Karpas-422 (cell line): ENCODE results near the gene ZNF829. TPM values are rescaled to one million over a fixed set of nuclear protein-coding genes. Genes with fewer than 3 reads are reported as not detected.

Experiments
- DNase-seq: peaks from one replicate; pipeline ENCODE4 v3.0.0-alpha.2; 2015
- H2AFZ ChIP-seq: fragments of 200-600 bp; sonication (generic); 2 replicates; pipeline ENCODE4 v1.6.1; 2014; ENCODE audit warnings: antibody characterized with exemption, low read length, mixed read lengths
- H3K27ac ChIP-seq: fragments of 200-600 bp; sonication (generic); 2 replicates; pipeline ENCODE4 v1.5.1; 2014; ENCODE audit warnings: mild to moderate bottlenecking, low read length, moderate library complexity
- H3K27me3 ChIP-seq: fragments of 200-600 bp; sonication (generic); 2 replicates; pipeline ENCODE4 v1.6.1; 2014; ENCODE audit warnings: low read length, mixed read lengths
- H3K36me3 ChIP-seq: fragments of 200-600 bp; sonication (generic); 2 replicates; pipeline ENCODE4 v1.6.1; 2014; ENCODE audit warnings: low read length, mixed read lengths; ENCODE audit not compliant: insufficient read depth
- H3K4me1 ChIP-seq: fragments of 200-600 bp; sonication (generic); 2 replicates; pipeline ENCODE4 v1.6.1; 2014; ENCODE audit warnings: mild to moderate bottlenecking, low read length, mixed read lengths
- H3K4me2 ChIP-seq: fragments of 200-600 bp; sonication (generic); 2 replicates; pipeline ENCODE4 v1.6.1; 2014; ENCODE audit warnings: low read length, low read depth, mild to moderate bottlenecking; ENCODE audit not compliant: poor library complexity, severe bottlenecking
- H3K4me3 ChIP-seq: fragments of 200-600 bp; sonication (generic); 2 replicates; pipeline ENCODE4 v1.5.1; 2014; ENCODE audit warnings: mild to moderate bottlenecking, antibody characterized with exemption, low read length, mixed read lengths
- H3K79me2 ChIP-seq: fragments of 200-600 bp; sonication (generic); 2 replicates; pipeline ENCODE4 v1.6.1; 2014; ENCODE audit warnings: mild to moderate bottlenecking, low read length, mixed read lengths
- H3K9ac ChIP-seq: fragments of 200-600 bp; sonication (generic); 2 replicates; pipeline ENCODE4 v1.6.0; 2014; ENCODE audit warnings: low read length
- H3K9me2 ChIP-seq: fragments of 200-600 bp; sonication (generic), shearing (Covaris generic); replicated peaks from 2 replicates; pipeline ENCODE4 v1.6.0; 2014; ENCODE audit warnings: mild to moderate bottlenecking, low read length, moderate library complexity; ENCODE audit not compliant: insufficient read depth
- H3K9me3 ChIP-seq: fragments of 300-700, 200-600 bp; sonication (generic); 2 replicates; pipeline ENCODE4 v1.6.1; 2014; ENCODE audit warnings: low read length, mixed read lengths
- H4K20me1 ChIP-seq: fragments of 200-600 bp; sonication (generic); 2 replicates; pipeline ENCODE4 v1.6.1; 2014; ENCODE audit warnings: mild to moderate bottlenecking, antibody characterized with exemption, low read length, low read depth; ENCODE audit not compliant: insufficient read depth
- total RNA-seq: library from RNA; depleted of rRNA; stranded (reverse); fragments of >200 nt; shearing (Covaris generic); gene quantifications from 2 replicates; pipeline ENCODE4 v1.2.3, GENCODE V29; 2014; ENCODE audit warnings: low replicate concordance; rRNA removed

ZNF829 gene
- total RNA-seq, result 0.47 and 1.8 TPM in 2 replicates

DNA sequence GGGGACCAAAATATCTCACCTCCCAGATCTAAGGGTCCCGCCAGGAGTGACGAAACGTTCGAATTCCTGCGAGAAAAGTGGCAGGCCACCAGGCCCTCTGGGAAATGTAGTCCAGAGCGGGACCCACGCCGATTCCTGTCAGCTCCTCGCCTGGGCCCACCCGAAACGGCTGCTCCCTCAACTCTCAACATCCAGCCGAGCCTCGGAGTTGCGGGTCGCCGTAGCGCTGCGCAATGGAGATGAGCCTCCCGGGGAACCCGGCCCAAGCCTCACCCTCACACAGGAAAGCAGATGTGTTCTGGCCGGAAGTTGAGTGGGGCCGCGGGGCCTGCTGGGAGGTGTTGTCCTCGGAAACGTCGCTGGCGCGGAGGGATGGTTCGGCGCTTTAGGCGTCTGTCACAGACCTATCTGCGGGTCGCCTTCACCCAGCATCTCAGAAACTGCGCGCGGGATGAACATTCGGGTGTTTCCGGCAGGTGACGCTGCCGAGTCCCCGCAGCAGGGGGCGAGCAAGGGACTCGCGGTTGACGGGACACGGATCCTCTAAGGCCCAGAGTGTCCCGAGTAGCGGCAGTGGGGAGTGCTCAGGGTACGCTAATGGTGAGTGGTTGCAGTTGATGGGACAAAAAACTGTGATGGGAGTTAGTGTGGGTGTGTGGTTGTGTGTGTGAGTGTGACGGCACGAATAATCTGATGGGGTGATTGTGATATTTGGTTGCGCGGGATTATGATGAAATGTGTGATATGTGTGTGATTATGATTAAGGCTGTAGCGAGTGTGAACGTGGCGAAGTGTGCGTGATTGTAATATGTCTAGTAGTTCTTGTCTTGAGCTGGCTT, at the start of gene ZNF829, which contains the start of gene ZNF568:
TSS of gene ZNF829 (minus strand) at position 300 of the 839 bp plus-strand sequence. CDS start 1,124 bp downstream, outside the sequence.
TSS of gene ZNF568 (plus strand) at position 341 of the 839 bp plus-strand sequence. CDS start 6,439 bp downstream, outside the sequence.
- H3K9me2 ChIP-seq, result no peaks in the 10 kb centered on the region
- H3K27me3 ChIP-seq, result no peaks in the 10 kb centered on the region
- H3K36me3 ChIP-seq, result peaks cover 10% of the 10 kb centered on the region
- peak within 1 kb of the TSS; percentile 67; the same call in 1 of the 2 replicates for H2AFZ ChIP-seq
- H3K27ac ChIP-seq, result no peak within 1 kb of the TSS
- no peaks in the 10 kb centered on the region for H3K79me2 ChIP-seq
- H3K4me1 ChIP-seq, result no peaks in the 10 kb centered on the region
- peak within 1 kb of the TSS; percentile 63 for H3K4me3 ChIP-seq
- peak within 1 kb of the TSS; percentile 46 for H3K9ac ChIP-seq
- peak within 1 kb of the TSS; percentile 42 for H3K4me2 ChIP-seq
- H4K20me1 ChIP-seq, result no peaks in the 10 kb centered on the region
- peak; percentile 61 for DNase-seq
- peaks cover 34% of the 10 kb centered on the region for H3K9me3 ChIP-seq

DNA sequence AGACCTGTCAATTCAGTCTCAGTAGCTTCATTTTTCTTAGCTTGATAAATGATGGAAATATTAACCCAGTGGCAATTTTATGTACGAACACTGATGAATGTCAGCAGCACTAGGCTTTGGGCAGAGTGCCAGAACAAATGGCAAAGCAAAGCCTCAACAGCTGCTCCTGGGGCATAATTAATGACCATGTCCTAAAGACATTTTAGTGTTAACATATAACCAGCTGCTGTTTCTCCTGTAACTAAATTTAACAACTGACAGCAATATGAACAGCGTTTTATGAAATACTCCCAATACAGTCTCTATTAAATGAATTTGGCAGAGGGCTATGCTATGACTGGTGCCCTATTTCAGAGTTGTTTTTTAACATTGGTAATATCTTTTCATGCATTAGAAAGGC, 47.2 kb upstream of the ZNF829 start:
- H4K20me1 ChIP-seq, result no peaks in the 10 kb centered on the region
- DNase-seq, result no peak

DNA sequence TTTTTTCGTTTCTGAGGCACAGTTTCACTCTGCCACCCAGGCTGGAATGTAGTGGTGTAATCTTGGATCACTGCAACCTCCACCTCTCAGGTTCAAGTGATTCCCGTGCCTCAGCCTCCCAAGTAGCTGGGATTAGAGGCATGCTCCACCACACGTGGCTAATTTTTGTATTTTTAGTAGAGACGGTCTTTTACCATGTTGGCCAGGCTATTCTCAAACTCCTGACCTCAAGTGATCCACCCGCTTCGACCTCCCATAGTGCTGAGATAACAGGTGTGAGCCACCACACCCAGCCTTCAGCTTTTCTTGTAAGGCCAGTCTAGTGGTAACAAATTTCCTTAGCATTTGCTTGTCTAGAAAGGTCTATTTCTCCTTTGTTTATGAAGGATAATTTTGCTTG, 46.3 kb upstream of the ZNF829 start:
- Histone ChIP-seq H3K9me3 (peaks cover 13% of the 10 kb centered on the region), H2AFZ (no peak overlapping the region), H3K4me2 (no peak overlapping the region), H3K4me1 (no peaks in the 10 kb centered on the region), H4K20me1 (no peaks in the 10 kb centered on the region), H3K79me2 (no peaks in the 10 kb centered on the region), H3K9ac (no peak overlapping the region), H3K36me3 (no peaks in the 10 kb centered on the region; the same call in 1 of the 2 replicates), H3K9me2 (no peaks in the 10 kb centered on the region), H3K4me3 (no peak overlapping the region), H3K27ac (no peak overlapping the region), H3K27me3 (no peaks in the 10 kb centered on the region)
- DNase-seq, result no peak

More for the DNA sequence above, 47.2 kb upstream of the ZNF829 start:
- Histone ChIP-seq H3K4me3 (no peak overlapping the region), H2AFZ (no peak overlapping the region), H3K9me3 (peaks cover 19% of the 10 kb centered on the region), H3K27ac (no peak overlapping the region), H3K27me3 (no peaks in the 10 kb centered on the region), H3K79me2 (no peaks in the 10 kb centered on the region), H3K9me2 (no peaks in the 10 kb centered on the region), H3K36me3 (no peaks in the 10 kb centered on the region; the same call in 1 of the 2 replicates), H3K9ac (no peak overlapping the region), H3K4me2 (no peak overlapping the region), H3K4me1 (no peaks in the 10 kb centered on the region)

DNA sequence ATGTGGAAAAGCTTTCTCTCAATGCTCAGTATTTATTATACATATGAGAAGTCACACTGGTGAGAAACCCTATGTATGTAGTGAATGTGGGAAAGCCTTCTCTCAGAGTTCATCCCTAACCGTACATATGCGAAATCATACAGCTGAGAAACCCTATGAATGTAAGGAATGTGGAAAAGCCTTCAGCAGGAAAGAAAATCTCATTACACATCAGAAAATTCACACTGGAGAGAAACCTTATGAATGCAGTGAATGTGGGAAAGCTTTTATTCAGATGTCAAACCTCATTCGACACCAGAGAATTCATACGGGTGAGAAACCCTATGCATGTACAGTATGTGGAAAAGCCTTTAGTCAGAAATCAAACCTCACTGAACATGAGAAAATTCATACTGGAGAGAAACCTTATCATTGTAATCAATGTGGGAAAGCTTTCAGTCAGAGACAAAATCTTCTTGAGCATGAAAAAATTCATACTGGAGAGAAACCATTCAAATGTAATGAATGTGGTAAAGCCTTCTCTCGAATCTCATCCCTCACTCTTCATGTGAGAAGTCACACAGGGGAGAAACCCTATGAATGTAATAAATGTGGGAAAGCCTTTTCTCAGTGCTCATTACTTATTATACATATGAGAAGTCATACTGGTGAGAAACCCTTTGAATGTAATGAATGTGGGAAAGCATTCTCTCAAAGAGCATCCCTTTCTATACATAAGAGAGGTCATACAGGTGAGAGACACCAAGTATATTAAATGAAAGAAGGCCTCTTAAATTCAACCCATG, 34.4 kb upstream of the ZNF829 start:
- no peaks in the 10 kb centered on the region for H3K79me2 ChIP-seq
- H3K9ac ChIP-seq, result no peak overlapping the region
- peaks cover 4% of the 10 kb centered on the region; the same call in 1 of the 2 replicates for H3K36me3 ChIP-seq
- H3K4me1 ChIP-seq, result no peaks in the 10 kb centered on the region
- no peak for DNase-seq
- H3K4me2 ChIP-seq, result no peak overlapping the region
- H2AFZ ChIP-seq, result no peak overlapping the region
- H3K27me3 ChIP-seq, result no peaks in the 10 kb centered on the region
- H3K9me2 ChIP-seq, result no peaks in the 10 kb centered on the region
- H3K4me3 ChIP-seq, result no peak overlapping the region
- H3K27ac ChIP-seq, result no peak overlapping the region
- H4K20me1 ChIP-seq, result no peaks in the 10 kb centered on the region
- peaks cover 36% of the 10 kb centered on the region for H3K9me3 ChIP-seq

DNA sequence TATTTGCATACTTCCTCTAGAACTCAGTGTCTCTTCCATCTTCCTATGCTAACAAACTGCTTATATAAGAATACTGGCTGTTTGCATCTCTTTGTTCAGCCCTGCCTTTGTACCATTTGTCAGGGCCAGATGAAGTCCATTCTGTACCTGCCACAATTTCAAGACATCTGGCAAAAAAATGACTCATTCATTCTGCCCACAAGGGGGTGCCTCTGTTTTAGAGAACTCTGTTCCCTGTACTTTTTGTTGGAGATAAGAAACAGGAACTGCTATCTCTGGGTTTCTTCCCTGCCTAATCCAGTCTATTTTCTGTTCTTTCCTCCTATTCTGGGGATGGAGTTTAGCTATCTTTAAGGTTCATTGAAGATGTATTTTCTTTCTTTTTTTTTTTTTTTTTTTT, 23.1 kb upstream of the ZNF829 start:
- H3K4me1 ChIP-seq, result no peaks in the 10 kb centered on the region
- no peak overlapping the region for H3K27ac ChIP-seq
- DNase-seq, result peak; percentile 56
- no peak overlapping the region for H3K9ac ChIP-seq
- no peak overlapping the region for H3K4me2 ChIP-seq
- no peaks in the 10 kb centered on the region for H3K79me2 ChIP-seq
- peaks cover 7% of the 10 kb centered on the region; the same call in 1 of the 2 replicates for H3K36me3 ChIP-seq
- peaks cover 37% of the 10 kb centered on the region for H3K9me3 ChIP-seq
- no peak overlapping the region for H2AFZ ChIP-seq
- H3K4me3 ChIP-seq, result no peak overlapping the region
- H3K27me3 ChIP-seq, result no peaks in the 10 kb centered on the region
- no peaks in the 10 kb centered on the region for H4K20me1 ChIP-seq
- no peaks in the 10 kb centered on the region for H3K9me2 ChIP-seq

DNA sequence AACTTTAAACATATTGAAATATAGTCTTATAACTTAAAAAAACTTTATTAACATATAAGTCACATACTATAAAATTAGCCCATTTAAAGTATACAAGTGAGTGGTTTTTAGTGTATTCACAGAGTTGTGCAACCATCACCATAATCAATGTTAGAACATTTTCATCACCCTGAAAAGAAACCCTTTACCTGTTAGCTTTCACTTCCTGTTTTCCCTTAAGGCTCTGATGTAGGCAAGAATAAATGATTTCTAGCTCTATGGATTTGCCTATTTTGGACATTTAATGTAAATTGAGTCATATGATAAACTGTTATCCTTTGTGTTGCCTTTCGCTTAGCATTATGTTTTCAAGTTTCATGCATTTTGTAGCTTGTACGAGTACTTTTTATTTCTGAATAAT, 15.6 kb upstream of the ZNF829 start:
- H3K9ac ChIP-seq, result no peak overlapping the region
- H3K9me3 ChIP-seq, result peaks cover 19% of the 10 kb centered on the region
- no peak for DNase-seq
- no peaks in the 10 kb centered on the region for H3K9me2 ChIP-seq
- no peaks in the 10 kb centered on the region for H3K79me2 ChIP-seq
- no peak overlapping the region for H2AFZ ChIP-seq
- no peaks in the 10 kb centered on the region for H3K27me3 ChIP-seq
- H3K36me3 ChIP-seq, result no peaks in the 10 kb centered on the region; the same call in 1 of the 2 replicates
- no peak overlapping the region for H3K4me3 ChIP-seq
- no peak overlapping the region for H3K27ac ChIP-seq
- no peaks in the 10 kb centered on the region for H3K4me1 ChIP-seq
- no peak overlapping the region for H3K4me2 ChIP-seq
- H4K20me1 ChIP-seq, result no peaks in the 10 kb centered on the region

DNA sequence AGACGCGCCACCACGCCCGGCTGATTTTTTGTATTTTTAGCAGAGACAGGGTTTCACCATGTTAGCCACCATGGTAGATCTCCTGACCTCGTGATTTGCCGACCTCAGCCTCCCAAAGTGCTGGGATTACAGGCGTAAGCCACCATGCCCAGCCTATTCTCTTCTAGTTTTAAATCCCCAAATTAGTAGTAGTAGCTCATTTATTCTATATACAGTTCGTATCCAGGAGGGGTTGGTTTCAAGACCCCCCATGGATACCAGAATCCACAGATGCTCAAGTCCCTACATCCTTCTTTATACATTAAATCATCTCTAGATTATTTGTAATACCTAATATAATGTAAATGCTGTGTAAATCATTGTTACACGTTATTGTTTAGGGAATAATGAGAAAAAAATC, 2.0 kb upstream of the ZNF829 start:
- no peak for DNase-seq
- Histone ChIP-seq H2AFZ (no peak overlapping the region), H4K20me1 (no peaks in the 10 kb centered on the region), H3K79me2 (no peaks in the 10 kb centered on the region), H3K9me2 (no peaks in the 10 kb centered on the region), H3K36me3 (peaks cover 10% of the 10 kb centered on the region), H3K27ac (no peak overlapping the region), H3K4me3 (no peak overlapping the region), H3K9ac (no peak overlapping the region), H3K4me1 (no peaks in the 10 kb centered on the region), H3K4me2 (no peak overlapping the region), H3K9me3 (peaks cover 31% of the 10 kb centered on the region), H3K27me3 (no peaks in the 10 kb centered on the region)

DNA sequence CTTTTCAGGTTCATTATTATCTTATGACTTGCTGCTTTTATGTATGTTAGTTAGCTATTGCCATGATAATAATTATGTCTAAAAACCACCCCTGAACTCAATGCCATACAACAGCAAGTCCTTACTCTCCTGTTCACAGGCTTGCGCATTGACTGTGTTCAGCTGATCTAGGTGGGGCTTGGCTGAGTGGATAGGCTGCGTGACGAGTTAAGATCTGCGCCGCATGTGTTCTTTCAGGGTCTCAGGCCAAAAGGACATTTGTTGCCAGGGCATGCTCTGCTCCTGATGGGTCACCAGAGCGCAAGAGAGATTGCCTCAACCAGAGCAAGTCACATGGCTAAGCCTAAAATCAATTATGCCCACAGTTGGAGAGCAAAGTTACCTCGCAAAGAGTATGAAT, 900 bp upstream of the ZNF829 start:
- Histone ChIP-seq H3K9me2 (no peaks in the 10 kb centered on the region), H3K4me2 (peak overlapping the region; percentile 42), H3K4me3 (peak overlapping the region; percentile 63; the same call in 1 of the 2 replicates), H3K27ac (no peak overlapping the region), H3K79me2 (no peaks in the 10 kb centered on the region), H3K27me3 (no peaks in the 10 kb centered on the region), H2AFZ (peak overlapping the region; percentile 38; the same call in 1 of the 2 replicates), H3K9me3 (peaks cover 34% of the 10 kb centered on the region), H3K4me1 (no peaks in the 10 kb centered on the region), H3K9ac (peak overlapping the region; percentile 46; the same call in 1 of the 2 replicates), H4K20me1 (no peaks in the 10 kb centered on the region), H3K36me3 (peaks cover 10% of the 10 kb centered on the region)
- DNase-seq, result no peak
